ENCODE data around the gene WAPL.

DNA sequence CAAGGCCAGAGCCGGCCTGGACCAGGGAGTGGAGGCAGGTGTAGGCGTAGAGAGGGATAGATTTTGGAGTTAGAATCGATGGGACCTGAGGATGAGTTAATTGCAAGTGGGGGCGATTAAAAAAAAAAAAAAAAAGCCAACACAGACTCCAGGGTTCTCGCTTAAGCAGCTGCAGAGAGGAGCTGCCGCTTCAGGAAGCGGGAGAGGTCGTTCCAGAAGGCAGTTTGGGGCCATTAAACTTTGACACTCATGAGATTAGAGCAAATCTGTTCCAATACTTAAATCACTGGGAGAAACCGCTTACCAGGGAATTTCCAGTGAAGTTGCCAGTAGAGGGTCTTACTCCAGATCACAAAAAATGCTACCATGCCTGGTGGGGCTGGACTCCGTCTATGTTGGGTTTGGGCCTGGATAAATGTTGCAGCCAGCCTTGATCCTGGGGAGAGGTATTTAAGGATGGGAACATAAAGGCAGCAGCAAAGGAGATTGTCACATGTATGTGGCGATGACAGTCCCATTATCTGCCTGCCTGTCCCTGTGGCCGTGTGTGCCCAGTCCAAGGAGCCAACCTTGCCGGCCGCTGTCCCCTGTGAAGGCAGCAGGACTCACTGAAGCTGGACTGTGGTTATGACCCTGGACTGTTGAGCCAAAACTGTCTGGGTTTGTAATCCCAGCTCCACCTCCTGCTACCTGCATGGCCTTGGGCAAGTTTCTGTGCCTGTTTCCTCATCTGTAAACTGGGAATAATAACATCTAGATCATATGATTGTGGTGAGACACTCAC lies 131.1 kb downstream of the WAPL start:
- TF ChIP-seq, protein P1, sequence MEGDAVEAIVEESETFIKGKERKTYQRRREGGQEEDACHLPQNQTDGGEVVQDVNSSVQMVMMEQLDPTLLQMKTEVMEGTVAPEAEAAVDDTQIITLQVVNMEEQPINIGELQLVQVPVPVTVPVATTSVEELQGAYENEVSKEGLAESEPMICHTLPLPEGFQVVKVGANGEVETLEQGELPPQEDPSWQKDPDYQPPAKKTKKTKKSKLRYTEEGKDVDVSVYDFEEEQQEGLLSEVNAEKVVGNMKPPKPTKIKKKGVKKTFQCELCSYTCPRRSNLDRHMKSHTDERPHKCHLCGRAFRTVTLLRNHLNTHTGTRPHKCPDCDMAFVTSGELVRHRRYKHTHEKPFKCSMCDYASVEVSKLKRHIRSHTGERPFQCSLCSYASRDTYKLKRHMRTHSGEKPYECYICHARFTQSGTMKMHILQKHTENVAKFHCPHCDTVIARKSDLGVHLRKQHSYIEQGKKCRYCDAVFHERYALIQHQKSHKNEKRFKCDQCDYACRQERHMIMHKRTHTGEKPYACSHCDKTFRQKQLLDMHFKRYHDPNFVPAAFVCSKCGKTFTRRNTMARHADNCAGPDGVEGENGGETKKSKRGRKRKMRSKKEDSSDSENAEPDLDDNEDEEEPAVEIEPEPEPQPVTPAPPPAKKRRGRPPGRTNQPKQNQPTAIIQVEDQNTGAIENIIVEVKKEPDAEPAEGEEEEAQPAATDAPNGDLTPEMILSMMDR (IDR thresholded peaks at IDR 0.05 in 2 of 3, conservative IDR thresholded peaks at IDR 0.05 in 1 of 3; ENCODE audit: control insufficient read depth in 2 of 3, extremely low read depth in 1 of 3, insufficient read depth in 1 of 3, low read depth in 3 of 3, low read length in 3 of 3) = no peak
- TF ChIP-seq CBX5 (IDR thresholded peaks at IDR 0.05; ENCODE audit: low read depth) (no peak), ZNF24 (IDR thresholded peaks at IDR 0.05) (no peak), SIN3A (IDR thresholded peaks at IDR 0.05; ENCODE audit: low read depth, low read length) (no peak), POLR2A (IDR thresholded peaks at IDR 0.05; ENCODE audit: low read depth, low read length) (no peak), EP300 (IDR thresholded peaks at IDR 0.05; ENCODE audit: borderline replicate concordance in 1 of 2, control insufficient read depth in 1 of 2, low read depth in 2 of 2, low read length in 2 of 2) (no peak), SREBF2 (IDR thresholded peaks at IDR 0.05; ENCODE audit: low read length) (no peak), POLR2AphosphoS5 (IDR thresholded peaks at IDR 0.05; ENCODE audit: low read length) (no peak), STAT3 (IDR thresholded peaks at IDR 0.05; ENCODE audit: low read depth, low read length) (no peak)
- TF ChIP-seq, protein P2, sequence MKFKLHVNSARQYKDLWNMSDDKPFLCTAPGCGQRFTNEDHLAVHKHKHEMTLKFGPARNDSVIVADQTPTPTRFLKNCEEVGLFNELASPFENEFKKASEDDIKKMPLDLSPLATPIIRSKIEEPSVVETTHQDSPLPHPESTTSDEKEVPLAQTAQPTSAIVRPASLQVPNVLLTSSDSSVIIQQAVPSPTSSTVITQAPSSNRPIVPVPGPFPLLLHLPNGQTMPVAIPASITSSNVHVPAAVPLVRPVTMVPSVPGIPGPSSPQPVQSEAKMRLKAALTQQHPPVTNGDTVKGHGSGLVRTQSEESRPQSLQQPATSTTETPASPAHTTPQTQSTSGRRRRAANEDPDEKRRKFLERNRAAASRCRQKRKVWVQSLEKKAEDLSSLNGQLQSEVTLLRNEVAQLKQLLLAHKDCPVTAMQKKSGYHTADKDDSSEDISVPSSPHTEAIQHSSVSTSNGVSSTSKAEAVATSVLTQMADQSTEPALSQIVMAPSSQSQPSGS (IDR thresholded peaks at IDR 0.05; ENCODE audit: low read length) = no peak
- TF ChIP-seq, protein P3, sequence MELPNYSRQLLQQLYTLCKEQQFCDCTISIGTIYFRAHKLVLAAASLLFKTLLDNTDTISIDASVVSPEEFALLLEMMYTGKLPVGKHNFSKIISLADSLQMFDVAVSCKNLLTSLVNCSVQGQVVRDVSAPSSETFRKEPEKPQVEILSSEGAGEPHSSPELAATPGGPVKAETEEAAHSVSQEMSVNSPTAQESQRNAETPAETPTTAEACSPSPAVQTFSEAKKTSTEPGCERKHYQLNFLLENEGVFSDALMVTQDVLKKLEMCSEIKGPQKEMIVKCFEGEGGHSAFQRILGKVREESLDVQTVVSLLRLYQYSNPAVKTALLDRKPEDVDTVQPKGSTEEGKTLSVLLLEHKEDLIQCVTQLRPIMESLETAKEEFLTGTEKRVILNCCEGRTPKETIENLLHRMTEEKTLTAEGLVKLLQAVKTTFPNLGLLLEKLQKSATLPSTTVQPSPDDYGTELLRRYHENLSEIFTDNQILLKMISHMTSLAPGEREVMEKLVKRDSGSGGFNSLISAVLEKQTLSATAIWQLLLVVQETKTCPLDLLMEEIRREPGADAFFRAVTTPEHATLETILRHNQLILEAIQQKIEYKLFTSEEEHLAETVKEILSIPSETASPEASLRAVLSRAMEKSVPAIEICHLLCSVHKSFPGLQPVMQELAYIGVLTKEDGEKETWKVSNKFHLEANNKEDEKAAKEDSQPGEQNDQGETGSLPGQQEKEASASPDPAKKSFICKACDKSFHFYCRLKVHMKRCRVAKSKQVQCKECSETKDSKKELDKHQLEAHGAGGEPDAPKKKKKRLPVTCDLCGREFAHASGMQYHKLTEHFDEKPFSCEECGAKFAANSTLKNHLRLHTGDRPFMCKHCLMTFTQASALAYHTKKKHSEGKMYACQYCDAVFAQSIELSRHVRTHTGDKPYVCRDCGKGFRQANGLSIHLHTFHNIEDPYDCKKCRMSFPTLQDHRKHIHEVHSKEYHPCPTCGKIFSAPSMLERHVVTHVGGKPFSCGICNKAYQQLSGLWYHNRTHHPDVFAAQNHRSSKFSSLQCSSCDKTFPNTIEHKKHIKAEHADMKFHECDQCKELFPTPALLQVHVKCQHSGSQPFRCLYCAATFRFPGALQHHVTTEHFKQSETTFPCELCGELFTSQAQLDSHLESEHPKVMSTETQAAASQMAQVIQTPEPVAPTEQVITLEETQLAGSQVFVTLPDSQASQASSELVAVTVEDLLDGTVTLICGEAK (IDR thresholded peaks at IDR 0.05; ENCODE audit: borderline replicate concordance) = no peak
- TF ChIP-seq, protein P4, sequence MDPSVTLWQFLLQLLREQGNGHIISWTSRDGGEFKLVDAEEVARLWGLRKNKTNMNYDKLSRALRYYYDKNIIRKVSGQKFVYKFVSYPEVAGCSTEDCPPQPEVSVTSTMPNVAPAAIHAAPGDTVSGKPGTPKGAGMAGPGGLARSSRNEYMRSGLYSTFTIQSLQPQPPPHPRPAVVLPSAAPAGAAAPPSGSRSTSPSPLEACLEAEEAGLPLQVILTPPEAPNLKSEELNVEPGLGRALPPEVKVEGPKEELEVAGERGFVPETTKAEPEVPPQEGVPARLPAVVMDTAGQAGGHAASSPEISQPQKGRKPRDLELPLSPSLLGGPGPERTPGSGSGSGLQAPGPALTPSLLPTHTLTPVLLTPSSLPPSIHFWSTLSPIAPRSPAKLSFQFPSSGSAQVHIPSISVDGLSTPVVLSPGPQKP (IDR thresholded peaks at IDR 0.05; ENCODE audit: low read depth, low read length) = no peak
